H1 (cell line): ENCODE measurements around the gene INPP4A.

Experiments
- CTCF ChIP-seq, 3 experiments: IDR thresholded peaks; 1 replicate in 2 of 3; 2 replicates in 1 of 3; pipeline versions ENCODE4 v1.5.1 to v1.6.1; 2011; ENCODE audit warnings: low read length in 3 of 3, mild to moderate bottlenecking in 3 of 3, inconsistent platforms in 2 of 3, low read depth in 1 of 3, moderate library complexity in 1 of 3; ENCODE audit not compliant: insufficient read depth in 1 of 3; ENCODE audit errors: control extremely low read depth in 1 of 3
- JUND ChIP-seq: IDR thresholded peaks from 2 replicates; pipeline ENCODE4 v1.6.1; 2011; ENCODE audit warnings: mild to moderate bottlenecking, improper control_type of control experiment, low read length

GRCh38 chr2:98486374-98486981 lies 41.8 kb downstream of the INPP4A start:
- TF ChIP-seq CTCF (IDR thresholded peaks at IDR 0.05; ENCODE audit: control extremely low read depth in 1 of 3, insufficient read depth in 1 of 3, low read depth in 1 of 3, low read length in 3 of 3) = no peak
- no peak for TF ChIP-seq JUND
